Limb (tissue), 2 donors: ENCODE results near the gene LRRC8E.
"Not testable (repeated sequence)": the region's sequence is repeated elsewhere in the genome, so short reads cannot be mapped to it uniquely, and the experiment has no call there.

Source experiments
- DNase-seq, 2 donors: peaks; one replicate each; pipeline ENCODE4 v3.0.0-alpha.2; 2016; ENCODE audit errors: extremely low spot score in 2 of 2

Gene LRRC8E

DNA sequence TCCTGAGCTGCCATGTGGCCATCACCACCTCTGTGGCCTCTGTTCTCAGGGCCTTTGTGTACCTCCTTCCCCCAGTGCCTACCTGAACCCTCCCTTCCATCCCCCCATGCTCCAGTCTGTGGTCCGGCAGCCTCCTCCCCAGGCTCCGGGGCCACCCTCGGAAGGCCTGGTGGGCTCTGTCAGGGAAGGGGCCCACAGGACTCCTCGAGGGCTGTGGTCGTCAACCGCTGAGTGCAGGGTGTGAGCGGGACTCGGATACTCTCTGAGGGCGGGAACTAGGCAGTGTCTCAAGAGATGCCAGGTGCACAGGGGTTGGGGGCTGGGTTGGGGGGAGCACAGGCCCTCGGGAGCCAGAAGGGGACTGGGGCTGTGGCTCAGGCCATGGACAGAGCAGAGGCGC, 19.2 kb downstream of the LRRC8E start:
- DNase-seq: no peak

DNA sequence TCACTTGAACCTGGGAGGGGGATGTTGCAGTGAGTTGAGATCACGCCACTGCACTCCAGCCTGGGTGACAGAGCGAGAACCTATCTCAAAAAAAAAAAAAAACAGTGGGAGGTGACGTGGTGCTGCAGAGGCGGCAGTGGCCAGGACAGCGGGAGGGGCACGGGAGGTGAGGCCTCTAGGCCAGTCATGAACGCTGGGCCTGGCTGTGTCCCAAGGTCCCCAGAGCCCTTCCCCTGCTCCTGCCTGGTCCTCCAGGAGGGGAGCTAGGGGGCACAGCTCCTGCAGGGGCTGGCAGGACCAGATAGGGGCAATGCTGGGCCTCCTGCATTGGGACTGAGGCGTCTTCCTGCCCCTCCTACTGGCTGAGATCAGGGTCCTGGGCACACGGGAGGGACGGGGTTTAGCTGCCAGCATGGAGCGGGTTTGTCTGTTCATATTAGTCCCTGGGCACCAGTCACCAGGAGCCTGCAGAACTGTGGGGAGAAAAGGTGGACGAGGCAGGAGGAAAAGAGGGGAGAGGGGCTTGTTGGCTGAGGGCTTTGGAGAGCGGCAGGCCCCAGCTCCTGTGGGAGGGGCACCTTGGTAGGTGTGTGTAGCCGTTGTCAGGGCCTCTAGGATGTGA, 19.9 kb downstream of the LRRC8E start:
- DNase-seq: no peak

DNA sequence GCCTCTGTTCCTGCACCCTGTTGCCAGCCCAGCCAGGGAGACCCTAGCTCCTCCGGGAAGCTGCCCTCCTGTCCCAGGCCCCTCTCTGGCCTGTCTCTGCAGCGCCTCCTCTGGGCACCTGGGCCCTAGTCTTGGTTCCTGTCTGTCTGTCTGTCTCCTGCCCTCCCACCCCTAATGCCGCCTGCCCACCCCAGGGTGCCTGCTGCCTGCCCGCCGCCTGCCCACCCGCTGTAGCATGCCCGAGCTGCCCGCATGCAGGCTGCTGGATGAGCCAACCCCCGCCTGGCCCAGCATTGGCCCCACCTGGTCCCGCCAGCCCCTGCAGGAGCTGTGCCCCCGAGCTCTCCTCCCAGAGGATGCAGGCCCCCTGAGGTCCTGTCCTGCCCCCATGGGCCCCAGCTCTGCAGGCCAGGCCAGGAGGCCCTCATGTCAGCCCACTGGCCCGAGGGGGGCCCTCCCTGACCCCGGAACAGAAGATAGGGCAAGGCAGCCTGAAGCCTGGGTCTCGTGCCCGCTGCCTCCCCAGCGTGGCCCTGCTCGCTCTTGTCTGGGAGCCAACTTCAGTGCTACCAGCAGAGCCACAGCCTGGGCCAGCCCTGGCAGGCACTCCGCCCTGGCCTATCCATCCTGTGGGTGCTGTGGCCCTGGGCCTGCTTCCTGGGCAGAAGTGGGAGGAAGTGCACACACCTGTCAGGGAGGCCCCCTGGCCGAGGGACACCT, 20.6 kb downstream of the LRRC8E start:
- DNase-seq: no peak

DNA sequence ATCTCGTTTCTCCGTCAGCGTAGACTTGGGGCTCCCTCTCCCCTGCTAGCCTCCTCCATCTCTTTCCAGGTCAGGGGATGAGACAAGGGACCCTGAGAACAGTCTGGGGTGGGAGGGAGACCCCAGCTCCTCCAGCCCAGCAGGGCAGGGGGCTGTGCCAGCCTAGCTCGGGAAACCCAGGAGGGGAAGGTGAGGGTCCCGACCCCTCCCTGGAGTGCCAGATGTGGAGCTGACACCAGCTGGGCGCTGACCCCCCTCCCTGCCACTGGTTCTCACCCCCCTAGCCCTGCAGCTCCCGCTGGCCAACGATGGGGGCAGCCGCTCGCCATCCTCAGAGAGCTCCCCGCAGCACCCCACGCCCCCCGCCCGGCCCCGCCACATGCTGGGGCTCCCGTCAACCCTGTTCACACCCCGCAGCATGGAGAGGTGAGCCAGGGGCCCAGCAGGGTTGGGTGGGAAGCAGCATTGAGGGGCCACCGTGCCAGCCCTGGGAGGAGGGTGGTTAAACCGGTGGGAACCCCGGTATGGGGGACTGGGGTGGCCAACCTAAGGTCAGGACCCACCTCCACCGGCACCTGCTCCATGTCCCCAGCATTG, 21.3 kb downstream of the LRRC8E start:
- DNase-seq: no peak

DNA sequence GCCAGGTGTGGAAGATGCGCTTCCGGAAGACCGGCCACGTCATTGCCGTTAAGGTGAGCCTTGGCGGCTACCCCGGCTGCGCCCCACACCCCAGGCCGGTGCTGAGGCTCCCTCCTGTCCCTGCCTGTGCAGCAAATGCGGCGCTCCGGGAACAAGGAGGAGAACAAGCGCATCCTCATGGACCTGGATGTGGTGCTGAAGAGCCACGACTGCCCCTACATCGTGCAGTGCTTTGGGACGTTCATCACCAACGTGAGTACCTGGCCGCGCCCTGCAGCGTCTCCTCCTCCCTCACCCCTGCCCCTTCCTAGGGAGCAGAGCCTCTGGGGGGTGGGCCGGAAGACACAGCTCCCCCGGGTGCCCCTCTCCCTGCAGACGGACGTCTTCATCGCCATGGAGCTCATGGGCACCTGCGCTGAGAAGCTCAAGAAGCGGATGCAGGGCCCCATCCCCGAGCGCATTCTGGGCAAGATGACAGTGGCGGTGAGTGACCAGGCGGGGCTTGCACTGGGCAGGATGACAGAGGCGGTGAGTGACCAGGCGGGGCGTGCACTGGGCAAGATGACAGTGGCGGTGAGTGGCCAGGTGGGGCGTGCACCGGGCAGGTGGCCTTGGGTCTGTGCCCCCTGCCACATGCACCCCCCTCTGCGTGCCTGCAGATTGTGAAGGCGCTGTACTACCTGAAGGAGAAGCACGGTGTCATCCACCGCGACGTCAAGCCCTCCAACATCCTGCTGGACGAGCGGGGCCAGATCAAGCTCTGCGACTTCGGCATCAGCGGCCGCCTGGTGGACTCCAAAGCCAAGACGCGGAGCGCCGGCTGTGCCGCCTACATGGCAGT, 22.2 kb downstream of the LRRC8E start:
- no peak for DNase-seq

DNA sequence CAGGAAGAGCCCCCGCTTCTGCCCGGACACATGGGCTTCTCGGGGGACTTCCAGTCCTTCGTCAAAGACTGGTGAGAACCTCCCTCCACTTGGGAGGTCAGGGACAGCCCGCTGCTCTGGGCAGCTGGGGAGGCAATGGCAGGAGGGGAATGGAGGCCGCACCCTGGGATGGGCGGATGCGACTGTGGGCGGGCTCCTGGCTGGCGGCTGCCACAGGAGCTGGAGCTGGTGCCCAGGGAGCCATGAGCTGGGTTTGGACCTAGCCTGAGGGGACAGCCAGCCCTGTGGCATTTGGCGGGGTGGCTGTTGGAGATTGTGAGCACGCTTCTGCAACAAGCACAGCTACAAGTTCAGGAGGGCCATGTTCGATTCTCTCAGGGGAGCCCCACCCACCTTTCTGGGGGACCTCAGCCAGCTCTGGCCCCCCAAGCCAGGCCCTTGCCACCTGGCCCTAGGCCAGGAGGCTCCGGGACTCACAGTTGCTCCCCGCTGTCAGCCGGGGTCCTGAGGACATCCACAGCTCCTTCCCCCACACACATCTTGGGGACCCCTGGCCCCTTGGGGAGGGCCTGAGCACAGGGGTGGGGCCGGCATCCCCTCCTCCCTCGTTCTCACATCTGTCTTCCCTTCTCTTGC, 23.3 kb downstream of the LRRC8E start:
- no peak for DNase-seq

DNA sequence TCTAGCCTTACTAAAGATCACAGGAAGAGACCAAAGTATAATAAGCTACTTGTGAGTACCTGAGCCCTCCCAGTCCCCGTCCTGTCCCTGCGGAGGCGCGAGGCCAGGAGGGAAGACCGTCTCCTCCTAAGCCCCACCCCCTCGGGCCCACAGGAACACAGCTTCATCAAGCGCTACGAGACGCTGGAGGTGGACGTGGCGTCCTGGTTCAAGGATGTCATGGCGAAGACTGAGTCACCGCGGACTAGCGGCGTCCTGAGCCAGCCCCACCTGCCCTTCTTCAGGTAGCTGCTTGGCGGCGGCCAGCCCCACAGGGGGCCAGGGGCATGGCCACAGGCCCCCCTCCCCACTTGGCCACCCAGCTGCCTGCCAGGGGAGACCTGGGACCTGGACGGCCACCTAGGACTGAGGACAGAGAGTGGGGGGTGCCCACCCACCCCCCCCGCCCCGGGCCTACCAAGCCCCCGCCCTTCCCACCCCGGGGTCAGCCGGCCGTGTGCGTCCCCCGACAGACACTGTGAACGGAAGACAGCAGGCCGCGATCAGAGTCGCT, 23.9 kb downstream of the LRRC8E start:
- DNase-seq: no peak

DNA sequence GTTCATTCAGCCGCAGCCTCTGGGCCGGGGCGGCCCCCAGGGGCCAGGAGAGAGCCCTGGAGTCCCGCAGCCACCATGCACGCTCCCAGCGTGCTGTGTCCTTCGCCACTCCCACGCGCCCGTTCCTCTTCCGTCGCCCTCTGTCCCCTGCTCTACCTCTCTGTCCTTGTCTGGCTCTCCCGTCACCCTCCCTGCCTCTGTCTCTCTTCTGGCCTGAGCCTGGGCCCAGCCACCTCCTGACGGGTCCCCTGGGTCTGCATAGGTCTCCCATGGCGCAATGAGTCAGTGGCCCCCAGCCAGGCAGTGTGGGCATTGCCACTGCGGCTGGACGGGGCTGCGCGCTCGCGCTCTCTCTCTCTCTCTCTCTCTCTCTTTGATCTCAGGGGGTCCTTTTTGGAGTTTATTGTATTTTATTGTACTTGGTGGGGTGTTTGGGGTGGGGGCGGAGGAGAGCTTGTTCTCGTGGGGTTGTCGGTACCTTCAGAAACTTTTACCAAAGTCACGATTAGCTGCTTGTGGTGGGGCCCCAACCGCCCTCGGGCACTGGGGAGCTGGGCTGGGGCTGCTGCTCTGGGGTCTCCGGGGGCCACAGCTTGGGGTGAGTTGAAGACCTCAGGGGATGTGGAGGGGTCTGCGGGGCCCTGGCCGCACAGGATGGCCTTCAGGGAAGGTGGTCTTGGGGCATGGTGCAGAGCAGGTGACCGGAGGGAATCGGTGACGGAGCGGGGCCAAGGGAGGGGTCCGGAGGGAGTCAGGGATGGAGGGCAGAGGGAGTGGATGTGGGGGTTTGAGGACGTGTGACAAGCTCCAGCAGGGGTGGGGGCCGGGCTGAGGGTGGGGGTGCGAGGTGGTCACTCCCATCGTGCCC, 24.6 kb downstream of the LRRC8E start:
- DNase-seq: no peak

DNA sequence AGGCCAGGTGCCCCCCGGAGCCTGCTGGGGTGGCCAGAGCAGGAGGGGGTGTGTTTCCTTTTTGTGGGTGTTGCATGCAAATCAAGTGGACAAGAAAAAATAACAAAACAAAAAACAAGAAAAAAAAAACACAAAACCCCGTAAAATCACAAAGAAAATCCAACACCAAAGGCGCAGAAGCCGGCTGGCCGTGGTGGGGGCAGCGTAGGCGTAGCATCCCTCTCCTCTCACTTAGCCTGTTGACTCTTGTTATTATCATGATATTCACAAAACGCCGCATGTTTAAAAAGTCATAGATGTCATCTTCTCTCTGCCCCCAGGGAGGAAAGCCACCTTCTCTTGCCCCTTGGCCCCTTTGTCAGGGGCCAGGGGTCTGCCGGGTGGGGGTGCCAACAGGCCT, 25.3 kb downstream of the LRRC8E start:
- DNase-seq: no peak

DNA sequence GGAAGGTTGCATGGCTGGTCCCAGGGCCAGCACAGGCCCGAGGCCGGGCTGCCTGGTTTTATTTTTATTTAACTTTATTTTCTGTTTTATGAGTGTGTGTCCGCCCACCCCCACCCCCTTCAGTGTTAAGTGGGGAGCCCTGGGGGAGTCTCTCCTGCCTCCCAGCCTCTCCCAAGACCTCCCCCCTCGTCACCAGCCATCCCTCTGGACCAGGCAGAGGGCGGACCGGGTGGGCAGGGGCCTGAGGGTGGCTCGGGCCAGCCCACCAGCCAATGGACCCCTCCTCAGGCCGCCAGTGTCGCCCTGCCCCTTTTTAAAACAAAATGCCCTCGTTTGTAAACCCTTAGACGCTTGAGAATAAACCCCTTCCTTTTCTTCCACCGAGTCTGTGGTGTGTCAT, 25.8 kb downstream of the LRRC8E start:
- DNase-seq: no peak

DNA sequence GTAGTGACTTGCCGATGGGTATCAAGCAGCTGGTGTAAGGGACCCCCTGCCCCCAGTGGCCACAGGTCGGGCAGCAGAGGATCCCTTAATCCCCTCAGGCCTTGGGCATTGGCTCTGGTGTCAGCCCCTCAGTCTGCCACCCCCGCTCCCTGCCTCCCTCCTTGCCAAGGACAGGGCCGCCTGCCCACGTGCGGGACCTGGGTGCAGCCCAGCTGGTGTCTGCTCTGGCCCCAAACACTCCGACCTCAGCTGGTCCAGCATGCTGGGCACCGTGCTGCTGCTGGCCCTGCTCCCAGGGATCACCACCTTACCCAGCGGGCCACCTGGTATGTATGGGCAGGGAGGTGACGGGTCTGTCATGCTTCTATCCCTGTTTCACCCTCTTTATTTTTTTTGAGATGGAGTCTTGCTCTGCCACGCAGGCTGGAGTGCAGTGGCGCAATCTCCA, 26.3 kb downstream of the LRRC8E start, which contains the start of gene TGFBR3L:
Gene TGFBR3L (plus strand): TSS at position 233 of the 448 bp plus-strand sequence.
- DNase-seq: no peak

DNA sequence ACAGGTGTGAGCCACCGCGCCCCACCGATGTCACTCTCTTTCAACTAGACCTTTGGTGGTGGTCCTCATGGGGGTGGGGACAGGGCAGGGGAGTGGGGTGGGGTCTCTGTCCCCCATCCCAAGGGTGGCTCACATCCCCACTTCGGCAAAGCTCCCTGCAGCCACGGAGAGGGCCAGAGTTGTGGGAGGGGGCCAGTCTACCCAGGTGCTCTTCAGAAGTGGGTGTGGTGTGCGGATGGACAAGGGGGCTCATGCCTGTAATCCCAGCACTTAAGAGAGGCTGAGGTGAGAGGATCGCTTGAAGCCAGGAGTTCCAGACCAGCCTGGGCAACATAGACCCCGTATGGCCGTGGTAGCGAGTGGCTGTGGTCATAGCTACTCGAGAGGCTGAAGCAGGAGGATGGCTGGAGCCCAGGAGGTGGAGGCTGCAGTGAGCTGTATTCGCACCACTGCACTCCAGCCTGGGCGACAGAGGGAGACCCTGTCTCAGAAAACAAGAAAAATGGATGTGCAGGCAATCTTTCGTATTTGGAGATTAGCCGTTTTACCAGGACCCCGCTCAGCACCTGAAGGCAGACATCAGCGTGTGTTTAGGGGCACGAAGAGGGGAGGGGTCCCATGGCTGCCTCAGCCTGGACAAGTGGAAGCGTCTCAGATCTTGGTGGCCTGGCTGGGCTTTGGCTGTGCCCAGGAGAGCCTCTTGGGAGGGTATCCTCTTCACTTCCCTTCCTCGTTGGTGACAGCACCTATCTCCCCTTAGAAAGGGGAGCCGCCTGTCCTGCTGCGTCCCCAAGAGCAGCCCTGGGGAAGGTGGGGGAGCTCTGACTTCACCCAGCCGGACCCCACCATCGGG, 27.2 kb downstream of the LRRC8E start:
- DNase-seq: no peak

DNA sequence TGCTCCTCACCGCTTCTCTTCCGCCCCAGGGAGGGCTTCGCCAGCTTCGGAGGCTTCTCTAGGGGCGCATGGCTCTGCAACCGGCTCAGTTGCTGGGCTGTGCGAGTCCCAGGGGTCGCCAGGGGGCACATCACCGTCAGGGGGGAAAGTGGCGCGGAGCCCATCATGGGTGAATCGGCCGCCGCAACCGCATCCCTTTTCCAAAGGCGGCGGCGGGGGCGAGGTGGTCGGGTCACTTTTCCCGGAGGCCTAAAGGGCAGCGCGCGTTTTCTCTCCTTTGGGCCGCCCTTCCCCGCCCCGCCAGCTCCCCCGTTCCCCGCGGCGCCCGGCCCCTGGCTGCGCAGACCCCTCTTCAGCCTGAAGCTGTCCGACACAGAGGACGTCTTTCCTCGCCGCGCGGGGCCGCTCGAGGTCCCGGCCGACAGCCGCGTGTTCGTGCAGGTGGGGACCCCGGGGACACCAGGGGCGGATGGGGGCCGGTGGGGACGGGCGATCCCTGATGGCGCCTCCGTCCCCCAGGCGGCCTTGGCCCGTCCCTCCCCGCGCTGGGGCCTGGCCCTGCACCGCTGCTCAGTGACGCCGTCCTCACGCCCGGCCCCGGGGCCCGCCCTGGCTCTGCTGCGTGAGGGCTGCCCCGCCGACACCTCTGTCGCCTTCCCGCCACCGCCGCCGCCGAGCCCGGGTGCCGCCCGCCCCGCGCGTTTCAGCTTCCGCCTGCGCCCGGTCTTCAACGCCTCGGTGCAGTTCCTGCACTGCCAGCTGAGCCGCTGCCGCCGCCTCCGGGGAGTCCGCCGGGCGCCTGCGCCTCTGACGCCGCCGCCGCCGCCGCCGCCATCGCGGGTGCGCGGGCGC, 28.0 kb downstream of the LRRC8E start:
- DNase-seq: no peak

DNA sequence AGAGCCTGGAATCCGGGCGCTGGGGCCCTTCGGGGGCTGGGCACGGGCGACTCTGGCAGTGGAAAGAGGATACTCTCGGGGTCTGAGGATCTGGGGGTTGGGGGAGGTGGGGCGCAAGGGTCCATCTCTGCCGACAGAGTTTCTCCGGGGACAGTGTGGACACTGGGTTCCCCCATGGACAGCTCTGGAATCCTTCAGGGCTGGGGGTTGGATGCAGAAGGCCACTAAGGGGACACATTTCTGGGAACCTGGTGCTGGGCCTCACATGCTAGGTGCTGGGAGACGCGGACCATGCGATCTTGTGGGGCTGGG, 28.6 kb downstream of the LRRC8E start:
- DNase-seq: peak in 1 of 2 donors; percentile 56

DNA sequence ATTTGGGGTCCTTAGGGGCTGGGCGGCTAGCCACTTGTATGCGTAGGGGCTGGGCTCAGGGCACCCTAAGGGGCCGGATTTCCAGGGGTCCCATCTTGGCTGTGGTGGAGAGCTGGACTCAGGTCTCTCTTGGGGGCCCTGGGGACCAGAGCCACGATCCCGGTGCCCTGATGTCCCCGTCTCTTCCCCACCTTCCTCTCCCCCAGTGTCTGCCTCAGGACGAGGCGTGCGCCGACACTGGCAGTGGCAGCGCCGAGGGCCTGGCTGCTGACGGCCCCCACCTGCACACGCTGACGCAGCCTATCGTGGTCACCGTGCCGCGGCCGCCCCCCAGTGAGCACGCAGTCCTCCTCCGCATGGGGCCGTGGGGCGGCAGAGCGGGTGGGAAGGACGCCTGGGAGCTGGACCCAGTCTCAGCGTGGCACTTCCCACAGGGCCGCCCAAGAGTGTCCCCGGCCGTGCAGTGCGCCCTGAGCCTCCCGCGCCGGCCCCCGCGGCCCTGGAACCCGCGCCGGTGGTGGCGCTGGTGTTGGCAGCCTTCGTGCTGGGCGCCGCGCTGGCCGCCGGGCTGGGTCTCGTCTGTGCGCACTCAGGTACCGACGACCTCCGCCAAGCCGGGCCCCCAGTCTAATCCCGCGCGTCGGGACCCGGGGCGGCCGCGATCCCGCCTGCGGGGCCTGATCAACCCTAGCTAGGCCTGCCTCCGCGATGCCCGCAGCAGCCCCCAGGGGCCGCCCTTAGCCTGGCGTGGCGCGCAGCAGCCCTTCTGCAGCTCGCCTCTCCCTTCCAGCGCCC, 29.2 kb downstream of the LRRC8E start:
- DNase-seq: peak in 1 of 2 donors; percentile 70

DNA sequence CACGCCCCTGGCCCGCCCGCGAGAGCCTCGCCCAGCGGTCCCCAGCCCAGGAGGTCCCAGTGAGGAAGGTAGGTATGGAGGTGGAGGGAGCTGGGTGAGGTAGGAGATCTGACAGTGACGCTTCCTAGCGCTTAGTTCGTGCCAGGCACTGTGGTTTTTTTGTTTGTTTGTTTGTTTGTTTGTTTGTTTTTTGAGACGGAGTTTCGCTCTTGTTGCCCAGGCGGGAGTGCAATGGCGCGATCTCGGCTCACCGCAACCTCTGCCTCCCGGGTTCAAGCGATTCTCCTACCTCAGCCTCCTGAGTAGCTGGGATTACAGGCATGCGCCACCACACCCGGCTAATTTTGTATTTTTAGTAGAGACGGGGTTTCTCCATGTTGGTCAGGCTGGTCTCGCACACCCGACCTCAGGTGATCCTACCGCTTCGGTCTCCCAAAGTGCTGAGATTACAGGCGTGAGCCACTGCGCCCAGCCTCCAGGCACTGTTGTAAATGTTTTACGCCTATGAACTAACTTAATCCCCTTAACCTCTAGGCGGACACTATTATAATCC, 29.8 kb downstream of the LRRC8E start:
- DNase-seq: not testable (repeated sequence)
